C4-2B (cell line): Measurements from ENCODE around the gene CX3CL1.

ENCODE experiments used
- ZFX ChIP-seq: fragments of 450-650 bp; IDR thresholded peaks from 2 replicates; pipeline ENCODE4 v1.6.1; 2017
- TF ChIP-seq, protein P1 (sequence below): fragments of 450-650 bp; conservative IDR thresholded peaks from 2 replicates; pipeline ENCODE4 v1.5.1; 2017; ENCODE audit warnings: mild to moderate bottlenecking

DNA sequence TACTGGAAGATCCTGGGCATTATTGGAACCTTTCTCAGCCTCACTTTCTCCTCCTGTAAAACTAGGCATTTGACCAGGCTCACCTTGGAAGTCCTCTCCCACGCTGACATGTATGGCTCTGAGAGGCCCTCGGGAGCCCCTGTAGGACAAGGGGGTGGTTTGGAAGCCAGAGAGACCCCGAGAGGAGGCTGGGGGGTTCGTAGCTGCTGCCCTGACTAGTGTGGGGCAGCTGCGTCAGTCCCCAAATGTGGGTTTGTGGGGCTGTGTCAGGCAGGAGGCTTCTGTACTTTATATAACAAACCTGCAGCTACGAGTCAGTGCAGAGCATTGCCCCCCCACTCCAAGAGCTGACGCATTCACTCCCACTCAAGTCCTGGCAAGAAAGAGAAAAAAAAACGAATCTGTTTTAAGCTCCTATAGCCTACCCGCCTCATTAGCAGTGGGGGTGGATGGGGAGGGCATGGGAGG is 1.8 kb downstream of the CX3CL1 start:
- TF ChIP-seq, protein P1, sequence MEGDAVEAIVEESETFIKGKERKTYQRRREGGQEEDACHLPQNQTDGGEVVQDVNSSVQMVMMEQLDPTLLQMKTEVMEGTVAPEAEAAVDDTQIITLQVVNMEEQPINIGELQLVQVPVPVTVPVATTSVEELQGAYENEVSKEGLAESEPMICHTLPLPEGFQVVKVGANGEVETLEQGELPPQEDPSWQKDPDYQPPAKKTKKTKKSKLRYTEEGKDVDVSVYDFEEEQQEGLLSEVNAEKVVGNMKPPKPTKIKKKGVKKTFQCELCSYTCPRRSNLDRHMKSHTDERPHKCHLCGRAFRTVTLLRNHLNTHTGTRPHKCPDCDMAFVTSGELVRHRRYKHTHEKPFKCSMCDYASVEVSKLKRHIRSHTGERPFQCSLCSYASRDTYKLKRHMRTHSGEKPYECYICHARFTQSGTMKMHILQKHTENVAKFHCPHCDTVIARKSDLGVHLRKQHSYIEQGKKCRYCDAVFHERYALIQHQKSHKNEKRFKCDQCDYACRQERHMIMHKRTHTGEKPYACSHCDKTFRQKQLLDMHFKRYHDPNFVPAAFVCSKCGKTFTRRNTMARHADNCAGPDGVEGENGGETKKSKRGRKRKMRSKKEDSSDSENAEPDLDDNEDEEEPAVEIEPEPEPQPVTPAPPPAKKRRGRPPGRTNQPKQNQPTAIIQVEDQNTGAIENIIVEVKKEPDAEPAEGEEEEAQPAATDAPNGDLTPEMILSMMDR = no peak
- no peak for TF ChIP-seq ZFX
